Spleen (tissue), 11 donors: Measurements from ENCODE around the gene TM9SF2. TPM values are rescaled to one million over a fixed set of nuclear protein-coding genes. Genes with fewer than 3 reads are reported as not detected.

ENCODE experiments used
- DNase-seq: peaks from one replicate; pipeline ENCODE4 v3.0.0-alpha.2; 2020
- H3K27ac ChIP-seq, 8 donors: fragments of 200-600 bp; sonication (generic) in 7 of 8; 1 replicate in 4 of 8; 2 replicates in 4 of 8; pipeline versions ENCODE4 v1.5.0 to v1.8.0; 2016 to 2021; ENCODE audit warnings: inconsistent platforms in 4 of 8, mild to moderate bottlenecking in 4 of 8, moderate library complexity in 1 of 8
- H3K27me3 ChIP-seq, 7 donors: fragments of 200-600 bp; sonication (generic) in 6 of 7; replicated peaks in 1 of 7; 1 replicate in 4 of 7; 2 replicates in 3 of 7; pipeline versions ENCODE4 v1.5.0 to v1.8.0; 2016 to 2021; ENCODE audit warnings: inconsistent platforms in 3 of 7, mild to moderate bottlenecking in 1 of 7
- H3K36me3 ChIP-seq, 6 donors: fragments of 200-600 bp; sonication (generic) in 5 of 6; 1 replicate in 4 of 6; 2 replicates in 2 of 6; pipeline versions ENCODE4 v1.5.0 to v1.8.0; 2016 to 2021; ENCODE audit warnings: inconsistent platforms in 2 of 6
- H3K4me1 ChIP-seq, 6 donors: fragments of 200-600 bp; sonication (generic) in 5 of 6; 1 replicate in 3 of 6; 2 replicates in 3 of 6; pipeline versions ENCODE4 v1.5.0 to v1.8.0; 2016 to 2021; ENCODE audit warnings: inconsistent platforms in 3 of 6
- H3K4me3 ChIP-seq, 8 donors: fragments of 200-600 bp; sonication (generic) in 7 of 8; 1 replicate in 4 of 8; 2 replicates in 4 of 8; pipeline versions ENCODE4 v1.5.0 to v1.8.0; 2016 to 2021; ENCODE audit warnings: inconsistent platforms in 4 of 8, mild to moderate bottlenecking in 4 of 8, moderate library complexity in 2 of 8
- H3K9me3 ChIP-seq, 8 donors: fragments of 200-600 bp; sonication (generic) in 7 of 8; 1 replicate in 4 of 8; 2 replicates in 4 of 8; pipeline versions ENCODE4 v1.5.0 to v1.8.0; 2016 to 2021; ENCODE audit warnings: inconsistent platforms in 4 of 8
- POLR2A ChIP-seq, 3 donors: fragments of 450-650 bp; IDR thresholded peaks; one replicate each; pipeline ENCODE4 v1.5.1; 2017; ENCODE audit warnings: antibody characterized with exemption in 3 of 3, mild to moderate bottlenecking in 1 of 3
- POLR2AphosphoS5 ChIP-seq, 3 donors: sonication (generic); formaldehyde crosslinking; IDR thresholded peaks; one replicate each; pipeline ENCODE4 v1.5.1; 2017; ENCODE audit warnings: antibody characterized with exemption in 3 of 3
- WGBS, 5 donors: extraction: QIAGEN DNeasy Blood & Tissue Kit in 3 of 5; methylation state at CpG; one replicate each; pipeline versions ENCODE4 v1.1.5 to v1.1.7; 2013 to 2018; 5-methylcytosine and 5-hydroxymethylcytosine counted together
- intact Hi-C: fragments of 100-400 bp; cut with DNase I; formaldehyde crosslinking; loops from one replicate; pipeline ENCODE4 v1.15.0; 2023; ENCODE audit warnings: low total_unique reads
- polyA plus RNA-seq, 3 donors: library from polyadenylated mRNA; stranded (reverse); fragments of 200-250 nt; gene quantifications; one replicate each; pipeline ENCODE4 v1.2.1, GENCODE V29; 2013
- small RNA-seq, 4 donors: library from RNA; depleted of rRNA; stranded (forward); fragments of <200 nt; gene quantifications; one replicate each; pipeline ENCODE3, GENCODE V24; 2016
- total RNA-seq, 7 donors: library from RNA; depleted of rRNA in 3 of 7; stranded (reverse); fragments of >200 nt in 3 of 7; fragmentation: NEBNext Ultra II Directional in 4 of 7; extraction: Animal tissue kit (Norgen Biotek cat#: 25700) in 4 of 7; gene quantifications; one replicate each; pipeline versions ENCODE4 v1.1.0 to v1.2.1, GENCODE V29; 2016 to 2021
- TF ChIP-seq, protein P1 (sequence below), 11 experiments: fragments of 200-600 bp in 7 of 11; fragments of 450-650 bp in 4 of 11; sonication (generic) in 4 of 11; IDR thresholded peaks in 8 of 11; conservative IDR thresholded peaks in 3 of 11; 1 replicate in 7 of 11; 2 replicates in 4 of 11; pipeline versions ENCODE4 v1.4.0 to v1.8.0; 2016 to 2021; ENCODE audit warnings: antibody characterized with exemption in 11 of 11, inconsistent platforms in 4 of 11, mild to moderate bottlenecking in 1 of 11
- donor health status: healthy with polysubstance abuse.
- donor health status: DM: no; HTN: no; CAD: no; lungs with moderate emphysema.
- donor health status: DM: no; HTN: no; CAD: no.
- donor health status: Bipolar disorder and iron deficiency.
- donor health status: healthy.
- donor health status: DM: no; HTN: no; CAD: no.
- donor health status: DM: yes; HTN: yes; CAD: no.

The TM9SF2 gene
- total and polyA plus RNA-seq, 10 donors: 28.8 to 134 (median 93.7) TPM

DNA sequence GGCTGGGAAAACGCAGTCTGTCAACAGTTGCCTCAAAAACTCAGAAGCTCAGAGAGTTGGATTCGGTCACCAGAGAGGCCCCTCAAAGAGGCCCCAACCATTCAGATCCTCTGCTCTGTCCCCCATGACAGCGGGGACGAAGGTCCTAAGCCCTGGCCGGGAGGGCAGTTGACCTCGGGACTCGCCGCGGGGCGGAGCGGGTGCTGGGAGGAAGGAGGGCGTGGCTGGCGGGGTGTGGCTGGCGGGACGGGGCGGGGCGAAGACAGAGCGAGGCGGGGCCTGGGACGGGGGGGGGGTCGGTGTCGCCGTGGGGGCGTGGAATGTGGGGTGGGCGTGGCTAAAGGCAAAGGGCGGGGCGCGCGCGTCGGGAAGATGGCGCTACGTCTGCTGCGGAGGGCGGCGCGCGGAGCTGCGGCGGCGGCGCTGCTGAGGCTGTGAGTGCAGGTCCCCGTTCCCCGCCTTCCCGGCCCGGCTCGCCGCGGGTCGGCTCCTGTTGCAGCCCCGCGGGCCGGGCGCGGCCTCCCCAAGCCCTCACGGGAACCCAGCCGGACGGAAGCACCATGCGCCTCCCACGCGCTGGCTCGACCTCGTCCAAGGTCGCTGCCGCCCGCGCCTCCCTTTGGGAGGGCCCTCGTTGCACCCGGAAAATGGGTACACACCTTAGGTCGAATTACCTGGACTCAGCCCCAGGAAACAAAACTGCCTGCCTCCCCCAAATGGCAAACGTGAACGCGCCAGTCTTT is 105.2 kb downstream of the TM9SF2 start, which contains the start of gene CLYBL:
Gene CLYBL, plus strand, starts transcription at position 367 of the 743 bp plus-strand sequence.
- Histone ChIP-seq H3K27ac (peak within 1 kb of the TSS; percentile 87 to 93 (median 92)), H3K4me3 (peak within 1 kb of the TSS; percentile 50 to 78 (median 71)), H3K36me3 (no peaks in the 10 kb centered on the region), H3K4me1 (peaks cover 6 to 47% (median 20%) of the 10 kb centered on the region in 6 donors), H3K9me3 (no peaks in the 10 kb centered on the region), H3K27me3 (no peaks in the 10 kb centered on the region)
- WGBS, 5 donors: 0 to 5% (median 1%) methylated on average over 15 to 73 of the region's 73 CpGs
- DNase-seq: peak; percentile 98
- intact Hi-C loops: no loop called here
- TF ChIP-seq, protein P1, sequence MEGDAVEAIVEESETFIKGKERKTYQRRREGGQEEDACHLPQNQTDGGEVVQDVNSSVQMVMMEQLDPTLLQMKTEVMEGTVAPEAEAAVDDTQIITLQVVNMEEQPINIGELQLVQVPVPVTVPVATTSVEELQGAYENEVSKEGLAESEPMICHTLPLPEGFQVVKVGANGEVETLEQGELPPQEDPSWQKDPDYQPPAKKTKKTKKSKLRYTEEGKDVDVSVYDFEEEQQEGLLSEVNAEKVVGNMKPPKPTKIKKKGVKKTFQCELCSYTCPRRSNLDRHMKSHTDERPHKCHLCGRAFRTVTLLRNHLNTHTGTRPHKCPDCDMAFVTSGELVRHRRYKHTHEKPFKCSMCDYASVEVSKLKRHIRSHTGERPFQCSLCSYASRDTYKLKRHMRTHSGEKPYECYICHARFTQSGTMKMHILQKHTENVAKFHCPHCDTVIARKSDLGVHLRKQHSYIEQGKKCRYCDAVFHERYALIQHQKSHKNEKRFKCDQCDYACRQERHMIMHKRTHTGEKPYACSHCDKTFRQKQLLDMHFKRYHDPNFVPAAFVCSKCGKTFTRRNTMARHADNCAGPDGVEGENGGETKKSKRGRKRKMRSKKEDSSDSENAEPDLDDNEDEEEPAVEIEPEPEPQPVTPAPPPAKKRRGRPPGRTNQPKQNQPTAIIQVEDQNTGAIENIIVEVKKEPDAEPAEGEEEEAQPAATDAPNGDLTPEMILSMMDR (IDR thresholded peaks at IDR 0.05 in 8 of 11, conservative IDR thresholded peaks at IDR 0.05 in 3 of 11): peak in 2 of 11 experiments; percentile 3 to 21
- TF ChIP-seq POLR2AphosphoS5 (IDR thresholded peaks at IDR 0.05) (peak; percentile 85 to 90 (median 88)), POLR2A (IDR thresholded peaks at IDR 0.05) (peak in 1 of 3 donors; percentile 60)

DNA sequence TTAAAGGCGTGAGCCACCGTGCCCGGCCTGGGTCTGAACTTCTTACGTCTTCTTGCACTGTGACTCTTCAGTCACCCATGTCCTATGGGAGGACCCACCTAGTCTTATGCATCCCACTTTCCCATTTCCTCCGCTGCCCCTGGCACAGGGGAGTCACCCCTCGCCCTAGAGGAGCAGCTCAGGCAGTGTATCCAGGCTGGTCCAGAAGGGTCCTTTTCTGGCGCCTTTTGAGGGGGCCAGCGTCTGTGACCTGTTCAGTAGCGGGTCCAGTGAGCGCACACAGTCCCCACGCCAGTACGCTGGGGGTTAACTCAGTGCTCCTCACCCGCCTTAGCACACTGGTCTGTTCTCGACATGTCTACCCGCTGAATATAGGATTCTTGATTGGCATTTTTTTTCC is 107.1 kb downstream of the TM9SF2 start:
- intact Hi-C loops: no loop called here
- H3K36me3 ChIP-seq: no peaks in the 10 kb centered on the region

DNA sequence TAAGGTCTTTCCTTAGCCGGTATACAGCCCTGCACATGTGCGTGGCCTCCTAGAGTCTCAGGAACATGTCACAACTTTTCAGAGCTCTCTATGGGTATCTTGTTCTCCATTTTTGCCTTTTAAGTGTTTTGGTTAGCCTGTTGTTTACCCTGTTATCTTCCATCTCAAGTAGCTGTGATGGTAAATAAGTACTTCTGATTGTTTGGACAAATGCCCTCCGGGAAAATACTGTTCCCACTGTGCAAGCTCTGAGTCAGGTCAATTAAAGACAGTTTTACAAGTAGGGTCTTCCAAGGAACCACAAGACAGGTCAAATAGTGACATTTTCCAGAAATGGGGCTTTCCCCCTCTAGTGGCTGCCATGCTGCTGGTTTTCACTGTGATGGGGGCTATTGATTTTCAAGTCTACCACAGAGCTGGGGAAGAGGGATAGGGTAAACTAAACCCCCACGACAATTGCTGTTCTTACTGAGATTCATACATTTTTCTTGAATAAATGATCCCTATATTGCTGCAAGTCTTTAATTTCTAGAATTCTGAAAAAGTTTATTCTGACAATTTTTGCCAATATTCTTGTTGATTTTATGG is 109.5 kb downstream of the TM9SF2 start:
- Histone ChIP-seq H3K27me3 (no peaks in the 10 kb centered on the region), H3K4me1 (peaks cover 3 to 37% (median 20%) of the 10 kb centered on the region in 6 donors), H3K4me3 (no peak overlapping the region), H3K27ac (no peak overlapping the region), H3K9me3 (no peaks in the 10 kb centered on the region), H3K36me3 (no peaks in the 10 kb centered on the region)
- 80 to 88% (median 84%) methylated on average over 4 of the region's 4 CpGs for WGBS, 5 donors
- intact Hi-C loops: loop anchor here (5.0 kb wide), 1 partner anchor 168 kb away; no protein-coding TSS in a partner anchor
- no peak for TF ChIP-seq POLR2AphosphoS5 (IDR thresholded peaks at IDR 0.05)
- TF ChIP-seq, protein P1 (IDR thresholded peaks at IDR 0.05 in 8 of 11, conservative IDR thresholded peaks at IDR 0.05 in 3 of 11): no peak
- TF ChIP-seq POLR2A (IDR thresholded peaks at IDR 0.05): no peak
- DNase-seq: no peak

More for the DNA sequence above, 107.1 kb downstream of the TM9SF2 start:
- Histone ChIP-seq H3K9me3 (no peaks in the 10 kb centered on the region), H3K27me3 (no peaks in the 10 kb centered on the region), H3K4me3 (no peak overlapping the region), H3K4me1 (peaks cover 6 to 40% (median 19%) of the 10 kb centered on the region in 6 donors), H3K27ac (no peak overlapping the region)
- TF ChIP-seq POLR2AphosphoS5 (IDR thresholded peaks at IDR 0.05): no peak
- TF ChIP-seq, protein P1 (IDR thresholded peaks at IDR 0.05 in 8 of 11, conservative IDR thresholded peaks at IDR 0.05 in 3 of 11): no peak
- DNase-seq: no peak
- WGBS, 5 donors: 94 to 97% (median 97%) methylated on average over 15 of the region's 15 CpGs

Small RNAs within 50 kb of the gene (small RNA-seq; reads per million reads assigned to genes)
- gene AL139035.1: 0 to 0.14 (median 0.07) reads per million in 4 donors

Other genes starting within 250 kb of the TM9SF2 start
- 10 to 100 TPM in 6 of 7 donors, 1 to 10 TPM in 1; 9.6 to 21.8 (median 15.3) TPM for gene GPR18, start 243.1 kb upstream of the TM9SF2 start, total RNA-seq
- 10 to 100 TPM; 25.6 to 33.9 (median 29.4) TPM for gene GPR18, start 243.1 kb upstream of the TM9SF2 start, polyA plus RNA-seq
- 10 to 100 TPM; 29.1 to 83.6 (median 53.4) TPM for gene GPR183, start 194.1 kb upstream of the TM9SF2 start, total RNA-seq
- gene GPR183, start 194.1 kb upstream of the TM9SF2 start, polyA plus RNA-seq: 10 to 100 TPM; 56.0 to 68.0 (median 60.6) TPM
- 10 to 100 TPM in 3 of 7 donors, 1 to 10 TPM in 4; 4.7 to 13.8 (median 8.9) TPM for gene CLYBL, start 105.2 kb downstream of the TM9SF2 start, total RNA-seq
- gene CLYBL, start 105.2 kb downstream of the TM9SF2 start, polyA plus RNA-seq: 10 to 100 TPM in 1 of 3 donors, 1 to 10 TPM in 2; 6.9 to 11.3 (median 9.5) TPM